Calu3 (cell line): ENCODE measurements around the gene ATOH8. TPM values are rescaled to one million over a fixed set of nuclear protein-coding genes. Genes with fewer than 3 reads are reported as not detected.

Source experiments
- BruUV-seq: library from RNA; stranded (reverse); fragments of 400-500 nt; replicated peaks from 2 replicates; lab custom pipeline; 2021; lab: Mats Ljungman, UMichigan
- CTCF ChIA-PET: fragments of 300-600 bp; sonication (Branson Sonifier 250); formaldehyde crosslinking; loops from one replicate; lab custom pipeline; 2022; ENCODE audit warnings: antibody characterized with exemption; lab: Charles Lee
- DNase-seq: peaks from one replicate; pipeline ENCODE4 v3.0.0; 2022
- H3K27ac Mint-ChIP-seq: one replicate; pipeline ENCODE4 v1.8.0; 2022; ENCODE audit warnings: mixed read lengths; ENCODE audit not compliant: unreplicated experiment
- H3K27me3 Mint-ChIP-seq: one replicate; pipeline ENCODE4 v1.8.0; 2022; ENCODE audit warnings: mixed read lengths; ENCODE audit not compliant: unreplicated experiment
- H3K36me3 Mint-ChIP-seq: one replicate; pipeline ENCODE4 v1.8.0; 2022; ENCODE audit warnings: mild to moderate bottlenecking, moderate library complexity, mixed read lengths; ENCODE audit not compliant: insufficient read depth, unreplicated experiment
- H3K4me1 Mint-ChIP-seq: one replicate; pipeline ENCODE4 v1.8.0; 2022; ENCODE audit warnings: mild to moderate bottlenecking, low read depth, mixed read lengths; ENCODE audit not compliant: unreplicated experiment
- H3K4me3 Mint-ChIP-seq: one replicate; pipeline ENCODE4 v1.8.0; 2022; ENCODE audit warnings: mild to moderate bottlenecking, low read depth, moderate library complexity, mixed read lengths; ENCODE audit not compliant: unreplicated experiment
- H3K9me3 Mint-ChIP-seq: one replicate; pipeline ENCODE4 v1.8.0; 2022; ENCODE audit warnings: low read depth, mixed read lengths; ENCODE audit not compliant: unreplicated experiment
- CTCF ChIP-seq: fragments of 200-600 bp; IDR thresholded peaks from one replicate; pipeline ENCODE4 v1.8.0; 2022; ENCODE audit warnings: antibody characterized with exemption; ENCODE audit not compliant: unreplicated experiment
- intact Hi-C: fragments of 100-400 bp; cut with micrococcal nuclease; formaldehyde crosslinking; loops from one replicate; pipeline ENCODE4 v1.10.0; 2022; ENCODE audit not compliant: unreplicated experiment
- total RNA-seq: library from RNA; stranded (reverse); gene quantifications from 2 replicates; pipeline ENCODE4 v1.2.3, GENCODE V29; 2022

Gene ATOH8
- total RNA-seq, 1 experiment from 2014 or later: 0.19 TPM

DNA sequence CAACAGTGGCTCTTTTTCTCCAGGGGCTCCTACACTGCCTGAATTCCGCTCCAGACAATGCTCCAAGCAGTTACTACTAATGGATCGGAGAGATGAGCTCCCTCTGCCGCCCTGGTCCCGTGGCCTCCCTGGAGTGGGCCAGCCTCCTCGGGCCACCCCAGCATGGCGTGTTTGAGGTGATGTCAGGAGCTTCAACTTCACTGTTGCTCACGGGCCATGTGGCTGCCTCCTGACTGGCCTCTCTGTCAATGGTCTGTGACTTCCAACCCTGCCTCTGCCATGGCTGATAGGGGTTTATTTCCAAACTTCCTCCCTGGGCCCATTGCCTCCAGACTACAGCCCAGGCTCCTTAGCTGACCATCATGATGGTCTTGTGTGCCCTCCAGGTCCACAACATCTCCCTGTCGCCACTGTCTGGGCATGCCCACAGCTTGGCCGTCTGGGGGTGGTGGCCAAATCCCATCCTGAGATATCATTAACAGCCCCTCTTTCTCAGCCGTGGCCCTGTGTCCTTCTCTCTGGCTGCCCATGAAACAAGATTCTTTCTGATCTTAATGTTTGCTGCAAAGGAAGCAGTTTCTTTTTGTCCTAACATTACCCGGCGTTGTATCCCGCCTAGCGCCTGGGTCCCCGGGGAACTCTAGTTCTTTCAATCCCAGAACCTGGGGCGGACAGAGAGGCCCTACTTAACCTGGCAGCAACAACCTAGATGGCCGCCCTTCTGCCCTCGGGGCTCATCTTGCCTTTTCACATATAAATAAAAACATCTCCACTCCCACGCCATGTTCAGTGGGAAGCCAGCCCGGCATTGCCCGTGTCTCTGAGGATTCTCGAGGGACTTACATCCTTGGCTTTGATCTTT, 38.1 kb downstream of the ATOH8 start:
- DNase-seq: no peak
- H3K9me3 Mint-ChIP-seq: no peaks in the 10 kb centered on the region
- no peaks in the 10 kb centered on the region for H3K36me3 Mint-ChIP-seq
- no peak overlapping the region for H3K27ac Mint-ChIP-seq
- H3K27me3 Mint-ChIP-seq: peaks cover 42% of the 10 kb centered on the region
- intact Hi-C loops: no loop called here
- BruUV-seq: no TSS peak
- no peak overlapping the region for H3K4me3 Mint-ChIP-seq
- CTCF ChIA-PET: no interaction called here
- H3K4me1 Mint-ChIP-seq: peaks cover 15% of the 10 kb centered on the region
- TF ChIP-seq CTCF: no peak

GRCh38 chr2:85792783-85793441, 39.1 kb downstream of the ATOH8 start:
- TF ChIP-seq CTCF: no peak
- Mint-ChIP-seq H3K27ac (no peak overlapping the region), H3K4me3 (no peak overlapping the region), H3K9me3 (no peaks in the 10 kb centered on the region), H3K4me1 (peaks cover 15% of the 10 kb centered on the region), H3K36me3 (no peaks in the 10 kb centered on the region), H3K27me3 (peaks cover 38% of the 10 kb centered on the region)
- intact Hi-C loops: no loop called here
- DNase-seq: no peak
- CTCF ChIA-PET: no interaction called here
- no TSS peak for BruUV-seq

- no peaks in the 10 kb centered on the region for H3K9me3 Mint-ChIP-seq
- no peak overlapping the region for H3K27ac Mint-ChIP-seq
- H3K27me3 Mint-ChIP-seq: peaks cover 31% of the 10 kb centered on the region
- H3K36me3 Mint-ChIP-seq: no peaks in the 10 kb centered on the region
- TF ChIP-seq CTCF: no peak
- BruUV-seq: no TSS peak
- intact Hi-C loops: no loop called here
- H3K4me3 Mint-ChIP-seq: no peak overlapping the region
- CTCF ChIA-PET: no interaction called here
- peaks cover 15% of the 10 kb centered on the region for H3K4me1 Mint-ChIP-seq
- no peak for DNase-seq
Measured at GRCh38 chr2:85793584-85793983, 39.8 kb downstream of the ATOH8 start.

- TF ChIP-seq CTCF: no peak
- no peak overlapping the region for H3K27ac Mint-ChIP-seq
- H3K36me3 Mint-ChIP-seq: no peaks in the 10 kb centered on the region
- H3K4me1 Mint-ChIP-seq: peaks cover 20% of the 10 kb centered on the region
- peaks cover 26% of the 10 kb centered on the region for H3K27me3 Mint-ChIP-seq
- no peaks in the 10 kb centered on the region for H3K9me3 Mint-ChIP-seq
- CTCF ChIA-PET: no interaction called here
- no peak overlapping the region for H3K4me3 Mint-ChIP-seq
- intact Hi-C loops: no loop called here
- no TSS peak for BruUV-seq
- DNase-seq: no peak
Measured at GRCh38 chr2:85794038-85794441, 40.2 kb downstream of the ATOH8 start.
